ENCODE measurements around the gene CCDC91. TPM values are rescaled to one million over a fixed set of nuclear protein-coding genes. Genes with fewer than 3 reads are reported as not detected.

CCDC91 gene
- total RNA-seq, 1 experiment from 2014 or later, result 26.9 TPM

DNA sequence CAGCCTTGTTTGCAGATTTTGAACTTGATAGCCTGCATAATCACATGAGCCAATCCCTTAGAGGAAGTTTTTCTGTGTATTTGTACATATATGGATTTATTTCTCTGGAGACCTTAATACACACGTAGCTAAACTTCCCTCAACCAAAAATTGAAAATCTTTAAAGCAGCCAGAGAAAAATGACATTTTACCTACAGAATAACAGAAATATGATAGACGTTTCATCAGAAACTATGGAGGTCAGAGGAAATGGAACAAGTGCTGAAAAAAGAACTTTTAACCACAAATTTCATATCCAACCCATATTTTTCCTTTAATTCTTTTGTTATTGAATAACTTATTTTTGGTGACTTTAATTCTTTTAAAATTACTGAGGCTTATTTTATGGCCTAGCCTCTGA, 177.7 kb downstream of the CCDC91 start:
- BruUV-seq (replicated peaks), result no TSS peak
- no peak overlapping the region for H3K4me3 ChIP-seq (ENCODE audit: low read depth in 2 of 2, low read length in 2 of 2)
- H3K36me3 ChIP-seq (ENCODE audit: control insufficient read depth, insufficient read depth, low read length), result no peaks in the 10 kb centered on the region; the same call in 1 of the 2 replicates
- intact Hi-C loops (cut with micrococcal nuclease; ENCODE audit: unreplicated experiment) (no loop called here), in situ Hi-C loops (cut with HindIII; ENCODE audit: low pct_unique_long_range_greater_than_20kb, low sequenced_read_pairs) (no loop called here)
- H3K4me1 ChIP-seq (ENCODE audit: control insufficient read depth, insufficient read depth, low read length), result no peaks in the 10 kb centered on the region
- CTCF ChIA-PET, result no interaction called here
- H3K9me3 ChIP-seq (ENCODE audit: control insufficient read depth, insufficient read depth, low read depth, low read length), result peaks cover 43% of the 10 kb centered on the region
- no peak overlapping the region for H3K27ac ChIP-seq (ENCODE audit: low read length)
- POLR2A ChIA-PET, result no interaction called here
- TF ChIP-seq TCF7L2 (IDR thresholded peaks at IDR 0.05; ENCODE audit: low read depth, low read length), result no peak
- no peak for TF ChIP-seq SIN3A (IDR thresholded peaks at IDR 0.05; ENCODE audit: borderline replicate concordance, insufficient read depth, low read depth, low read length)
- TF ChIP-seq, protein P1, sequence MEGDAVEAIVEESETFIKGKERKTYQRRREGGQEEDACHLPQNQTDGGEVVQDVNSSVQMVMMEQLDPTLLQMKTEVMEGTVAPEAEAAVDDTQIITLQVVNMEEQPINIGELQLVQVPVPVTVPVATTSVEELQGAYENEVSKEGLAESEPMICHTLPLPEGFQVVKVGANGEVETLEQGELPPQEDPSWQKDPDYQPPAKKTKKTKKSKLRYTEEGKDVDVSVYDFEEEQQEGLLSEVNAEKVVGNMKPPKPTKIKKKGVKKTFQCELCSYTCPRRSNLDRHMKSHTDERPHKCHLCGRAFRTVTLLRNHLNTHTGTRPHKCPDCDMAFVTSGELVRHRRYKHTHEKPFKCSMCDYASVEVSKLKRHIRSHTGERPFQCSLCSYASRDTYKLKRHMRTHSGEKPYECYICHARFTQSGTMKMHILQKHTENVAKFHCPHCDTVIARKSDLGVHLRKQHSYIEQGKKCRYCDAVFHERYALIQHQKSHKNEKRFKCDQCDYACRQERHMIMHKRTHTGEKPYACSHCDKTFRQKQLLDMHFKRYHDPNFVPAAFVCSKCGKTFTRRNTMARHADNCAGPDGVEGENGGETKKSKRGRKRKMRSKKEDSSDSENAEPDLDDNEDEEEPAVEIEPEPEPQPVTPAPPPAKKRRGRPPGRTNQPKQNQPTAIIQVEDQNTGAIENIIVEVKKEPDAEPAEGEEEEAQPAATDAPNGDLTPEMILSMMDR (IDR thresholded peaks at IDR 0.05), result no peak
- TF ChIP-seq, protein P2, sequence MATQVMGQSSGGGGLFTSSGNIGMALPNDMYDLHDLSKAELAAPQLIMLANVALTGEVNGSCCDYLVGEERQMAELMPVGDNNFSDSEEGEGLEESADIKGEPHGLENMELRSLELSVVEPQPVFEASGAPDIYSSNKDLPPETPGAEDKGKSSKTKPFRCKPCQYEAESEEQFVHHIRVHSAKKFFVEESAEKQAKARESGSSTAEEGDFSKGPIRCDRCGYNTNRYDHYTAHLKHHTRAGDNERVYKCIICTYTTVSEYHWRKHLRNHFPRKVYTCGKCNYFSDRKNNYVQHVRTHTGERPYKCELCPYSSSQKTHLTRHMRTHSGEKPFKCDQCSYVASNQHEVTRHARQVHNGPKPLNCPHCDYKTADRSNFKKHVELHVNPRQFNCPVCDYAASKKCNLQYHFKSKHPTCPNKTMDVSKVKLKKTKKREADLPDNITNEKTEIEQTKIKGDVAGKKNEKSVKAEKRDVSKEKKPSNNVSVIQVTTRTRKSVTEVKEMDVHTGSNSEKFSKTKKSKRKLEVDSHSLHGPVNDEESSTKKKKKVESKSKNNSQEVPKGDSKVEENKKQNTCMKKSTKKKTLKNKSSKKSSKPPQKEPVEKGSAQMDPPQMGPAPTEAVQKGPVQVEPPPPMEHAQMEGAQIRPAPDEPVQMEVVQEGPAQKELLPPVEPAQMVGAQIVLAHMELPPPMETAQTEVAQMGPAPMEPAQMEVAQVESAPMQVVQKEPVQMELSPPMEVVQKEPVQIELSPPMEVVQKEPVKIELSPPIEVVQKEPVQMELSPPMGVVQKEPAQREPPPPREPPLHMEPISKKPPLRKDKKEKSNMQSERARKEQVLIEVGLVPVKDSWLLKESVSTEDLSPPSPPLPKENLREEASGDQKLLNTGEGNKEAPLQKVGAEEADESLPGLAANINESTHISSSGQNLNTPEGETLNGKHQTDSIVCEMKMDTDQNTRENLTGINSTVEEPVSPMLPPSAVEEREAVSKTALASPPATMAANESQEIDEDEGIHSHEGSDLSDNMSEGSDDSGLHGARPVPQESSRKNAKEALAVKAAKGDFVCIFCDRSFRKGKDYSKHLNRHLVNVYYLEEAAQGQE (IDR thresholded peaks at IDR 0.05; ENCODE audit: insufficient read depth in 1 of 2, low read depth in 2 of 2, low read length in 1 of 2), result no peak
- no peak for TF ChIP-seq POLR2AphosphoS5 (IDR thresholded peaks at IDR 0.05; ENCODE audit: low read depth, low read length)
- ATAC-seq (no peak), DNase-seq (ENCODE audit: low read depth, low spot score) (no peak)
- H3K27me3 ChIP-seq (ENCODE audit: control insufficient read depth, insufficient read depth, low read length), result no peaks in the 10 kb centered on the region

DNA sequence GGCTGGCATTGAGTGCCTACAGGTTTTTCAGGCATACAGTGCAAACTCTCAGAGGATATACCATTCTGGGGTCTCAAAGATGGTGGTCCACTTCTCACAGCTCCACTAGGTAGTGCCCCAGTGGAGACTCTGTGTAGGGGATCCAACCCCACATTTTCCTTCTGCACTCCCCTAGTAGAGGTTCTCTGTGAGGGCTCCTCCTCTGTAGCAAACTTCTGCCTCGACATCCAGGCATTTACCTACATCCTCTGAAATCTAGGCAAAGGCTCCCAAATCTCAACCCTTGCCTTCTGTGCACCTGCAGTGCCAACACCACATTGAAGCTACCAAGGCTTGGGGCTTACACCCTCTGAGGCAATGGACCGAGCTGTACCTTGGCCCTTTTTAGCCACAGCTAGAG, 179.2 kb downstream of the CCDC91 start:
- ChIA-PET CTCF (no interaction called here), POLR2A (no interaction called here)
- H3K9me3 ChIP-seq (ENCODE audit: control insufficient read depth, insufficient read depth, low read depth, low read length), result peaks cover 43% of the 10 kb centered on the region
- in situ Hi-C loops (cut with HindIII; ENCODE audit: low pct_unique_long_range_greater_than_20kb, low sequenced_read_pairs) (no loop called here), intact Hi-C loops (cut with micrococcal nuclease; ENCODE audit: unreplicated experiment) (no loop called here)
- H3K4me3 ChIP-seq (ENCODE audit: low read depth in 2 of 2, low read length in 2 of 2), result no peak overlapping the region
- no TSS peak for BruUV-seq (replicated peaks)
- no peak overlapping the region for H3K27ac ChIP-seq (ENCODE audit: low read length)
- no peak for DNase-seq (ENCODE audit: low read depth, low spot score)
- ATAC-seq, result no peak
- H3K27me3 ChIP-seq (ENCODE audit: control insufficient read depth, insufficient read depth, low read length), result no peaks in the 10 kb centered on the region
- no peak for TF ChIP-seq SIN3A (IDR thresholded peaks at IDR 0.05; ENCODE audit: borderline replicate concordance, insufficient read depth, low read depth, low read length)
- TF ChIP-seq POLR2AphosphoS5 (IDR thresholded peaks at IDR 0.05; ENCODE audit: low read depth, low read length), result no peak
- TF ChIP-seq, protein P1 (IDR thresholded peaks at IDR 0.05), result no peak
- TF ChIP-seq, protein P2 (IDR thresholded peaks at IDR 0.05; ENCODE audit: insufficient read depth in 1 of 2, low read depth in 2 of 2, low read length in 1 of 2), result no peak
- no peak for TF ChIP-seq TCF7L2 (IDR thresholded peaks at IDR 0.05; ENCODE audit: low read depth, low read length)
- no peaks in the 10 kb centered on the region; the same call in 1 of the 2 replicates for H3K36me3 ChIP-seq (ENCODE audit: control insufficient read depth, insufficient read depth, low read length)
- no peaks in the 10 kb centered on the region for H3K4me1 ChIP-seq (ENCODE audit: control insufficient read depth, insufficient read depth, low read length)
